GM18909 (cell line): ENCODE data around the gene PLEKHG3.

Experiments
- ATAC-seq: cut with Tn5 transposase; IDR thresholded peaks from one replicate; pipeline ENCODE4 v1.9.1; 2021; ENCODE audit warnings: mild to moderate bottlenecking; ENCODE audit not compliant: unreplicated experiment, poor library complexity

PLEKHG3 gene

DNA sequence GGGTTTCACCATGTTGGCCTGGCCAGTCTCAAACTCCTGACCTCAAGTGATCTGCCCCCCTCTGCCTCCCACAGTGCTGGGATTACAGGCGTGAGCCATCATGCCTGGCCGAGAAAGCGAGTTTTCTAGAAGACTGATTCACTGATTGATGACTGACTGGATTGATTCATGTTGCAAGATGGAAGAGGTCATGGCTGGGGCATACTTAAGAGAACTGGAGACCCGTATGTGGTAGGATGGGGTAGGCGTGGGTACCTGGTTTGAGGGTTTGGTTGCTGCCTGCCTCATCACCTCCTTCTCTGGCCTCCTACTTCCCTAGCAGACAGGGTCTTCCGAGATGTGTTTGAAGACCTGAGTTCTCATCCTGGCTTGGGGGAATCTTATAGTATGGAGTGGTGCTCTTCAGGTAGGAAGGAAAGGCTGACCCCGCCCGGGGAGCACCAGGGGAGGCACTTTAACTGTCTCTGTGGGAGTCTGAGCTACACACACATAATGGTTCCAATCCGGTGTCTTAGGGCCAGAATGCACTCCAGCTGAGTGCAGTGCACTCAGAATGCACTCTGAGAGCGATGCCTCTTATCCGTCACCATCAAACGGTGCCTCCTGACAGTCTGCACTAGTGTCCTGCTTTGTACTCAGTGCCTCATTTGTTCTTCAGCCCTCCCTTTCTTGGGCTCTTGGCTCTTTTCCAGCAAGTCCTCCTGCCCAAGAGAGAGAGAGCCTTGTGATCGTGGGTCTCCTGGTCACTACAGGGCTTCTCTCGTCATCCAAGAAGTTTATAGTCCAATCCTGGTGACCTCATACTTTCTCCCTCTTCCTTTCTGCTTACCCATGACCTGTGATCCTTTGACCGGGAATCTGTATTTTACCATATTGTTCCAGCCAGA, 19.7 kb downstream of the PLEKHG3 start:
- no peak for ATAC-seq

DNA sequence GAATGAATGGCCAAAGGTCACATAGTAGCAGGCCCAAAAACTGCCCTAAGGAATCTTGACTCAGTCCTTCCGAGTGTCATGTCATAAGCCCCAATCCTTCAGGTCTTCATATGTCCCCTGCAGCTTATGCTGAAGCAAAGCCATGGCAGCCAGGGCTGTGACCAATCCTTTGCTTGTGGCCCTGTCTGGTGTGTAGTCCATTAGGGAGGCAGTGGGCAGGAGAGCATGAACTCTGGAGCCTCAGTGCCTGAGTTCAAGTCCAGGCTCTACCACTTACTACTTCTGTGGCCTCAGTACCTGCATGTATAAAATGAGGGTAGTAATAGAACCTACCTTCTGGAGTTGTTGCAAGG, 20.3 kb downstream of the PLEKHG3 start:
- ATAC-seq, result no peak

DNA sequence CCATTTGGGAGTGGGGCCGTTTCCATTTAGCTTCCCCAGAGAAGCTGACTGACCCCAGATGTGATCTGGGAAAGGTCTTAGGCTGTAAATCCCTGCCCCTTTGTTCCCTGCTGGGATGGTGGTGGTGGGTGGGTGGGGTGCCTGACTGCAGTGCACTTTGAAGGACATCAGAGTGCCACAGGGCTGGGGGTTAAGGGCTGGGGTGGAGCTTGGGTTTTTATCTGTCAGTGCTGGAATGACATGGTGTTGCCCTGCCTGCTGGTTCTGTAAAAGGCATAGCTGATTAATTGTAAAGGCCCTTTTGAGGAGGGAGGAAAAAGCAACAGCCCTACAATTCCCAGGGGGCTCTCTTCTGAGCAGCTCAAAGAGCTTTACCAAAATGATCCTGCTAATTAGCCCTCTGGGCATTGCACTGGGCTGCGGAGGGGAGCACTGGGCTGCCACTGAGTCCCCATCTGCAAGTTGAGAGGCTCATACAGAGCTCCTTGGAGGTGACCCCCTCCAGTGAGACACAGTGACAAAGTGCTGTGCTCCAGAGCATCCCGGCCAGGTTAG, 21.1 kb downstream of the PLEKHG3 start:
- ATAC-seq, result no peak

DNA sequence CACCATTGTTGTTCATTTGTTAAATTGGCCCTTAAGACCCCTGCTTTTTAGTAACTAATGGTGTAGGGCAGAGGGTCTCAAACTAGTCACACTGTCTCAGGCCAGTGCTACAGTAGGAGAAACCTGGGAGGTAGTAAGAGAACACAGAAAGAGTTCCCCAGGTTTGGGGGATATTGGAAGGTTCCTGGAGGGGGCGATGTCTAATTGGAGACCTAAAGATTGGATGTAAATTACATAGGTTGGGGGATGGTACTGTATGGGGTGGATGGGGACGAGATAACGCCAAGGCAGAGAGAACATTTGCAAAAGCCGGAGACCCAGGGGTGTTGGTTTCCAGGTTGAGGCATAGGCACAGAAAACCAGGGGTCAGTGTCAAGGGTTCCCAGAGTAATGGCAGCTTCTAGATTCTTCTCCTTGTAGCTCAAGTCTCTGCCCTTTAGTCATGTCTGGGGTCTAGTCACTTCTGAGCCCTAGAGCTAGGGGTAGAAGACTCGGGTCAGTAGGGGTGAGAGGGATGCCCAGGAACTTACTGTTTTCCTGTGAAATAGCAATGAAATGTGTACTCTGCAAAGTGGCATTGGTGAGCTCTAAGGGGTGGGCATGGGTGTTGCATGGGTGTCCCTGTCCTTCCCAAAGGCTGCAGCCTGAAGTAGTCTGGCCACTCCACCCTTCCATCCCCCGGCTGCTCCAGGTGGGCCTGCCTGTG, 21.8 kb downstream of the PLEKHG3 start:
- ATAC-seq, result no peak

DNA sequence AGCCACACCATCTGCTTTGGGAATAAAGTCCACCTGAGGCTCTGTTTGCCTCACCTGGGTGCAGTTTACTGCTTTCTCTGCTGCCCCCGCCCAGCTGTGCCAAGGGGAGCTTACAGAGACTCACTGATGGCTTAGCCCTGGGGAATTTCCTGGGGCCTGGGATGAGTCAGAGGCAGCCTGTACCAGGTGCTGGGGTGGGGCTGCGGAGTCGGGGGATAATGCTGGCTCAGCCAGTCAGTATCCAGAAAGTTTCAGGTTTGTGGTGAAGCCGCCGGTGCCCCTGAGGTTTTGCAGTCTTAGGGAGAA, 22.3 kb downstream of the PLEKHG3 start:
- no peak for ATAC-seq

DNA sequence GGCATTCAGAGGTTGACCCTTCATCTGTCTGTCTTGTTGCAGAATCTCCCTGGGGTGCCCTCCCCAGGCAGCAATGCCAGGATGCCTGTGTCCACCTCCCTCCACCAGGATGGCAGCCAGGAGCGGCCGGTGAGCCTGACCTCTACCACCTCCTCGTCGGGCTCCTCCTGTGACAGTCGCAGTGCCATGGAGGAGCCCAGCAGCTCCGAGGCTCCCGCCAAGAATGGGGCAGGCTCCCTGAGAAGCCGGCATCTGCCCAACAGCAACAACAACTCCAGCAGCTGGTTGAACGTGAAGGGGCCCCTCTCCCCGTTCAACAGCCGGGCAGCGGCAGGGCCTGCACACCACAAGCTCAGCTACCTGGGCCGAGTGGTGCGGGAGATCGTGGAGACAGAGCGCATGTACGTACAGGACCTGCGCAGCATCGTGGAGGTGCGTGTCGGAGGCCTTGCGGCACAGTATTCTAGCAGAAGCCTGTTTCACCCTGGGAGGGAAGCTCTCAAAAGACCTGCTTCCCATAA, 23.4 kb downstream of the PLEKHG3 start:
- no peak for ATAC-seq

DNA sequence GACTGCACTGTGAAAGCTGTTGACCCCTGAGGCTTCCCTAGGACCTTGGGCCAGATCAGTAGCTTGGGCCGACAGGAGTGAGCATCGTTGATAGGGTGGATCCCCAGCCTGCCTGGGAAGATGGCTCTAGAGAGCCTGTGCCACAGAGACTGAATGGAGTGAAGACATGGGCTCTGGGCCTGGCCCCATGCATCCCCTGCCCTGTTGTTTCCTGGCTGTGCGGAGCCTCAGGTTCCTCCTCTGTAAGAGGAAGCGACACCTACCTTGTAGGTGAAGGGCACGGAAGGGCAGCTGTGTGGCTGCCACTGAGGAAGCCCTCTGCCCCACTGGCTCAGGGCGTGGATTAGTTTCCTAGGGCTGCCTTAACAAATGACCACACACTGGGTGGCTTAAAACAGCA, 23.9 kb downstream of the PLEKHG3 start:
- no peak for ATAC-seq

DNA sequence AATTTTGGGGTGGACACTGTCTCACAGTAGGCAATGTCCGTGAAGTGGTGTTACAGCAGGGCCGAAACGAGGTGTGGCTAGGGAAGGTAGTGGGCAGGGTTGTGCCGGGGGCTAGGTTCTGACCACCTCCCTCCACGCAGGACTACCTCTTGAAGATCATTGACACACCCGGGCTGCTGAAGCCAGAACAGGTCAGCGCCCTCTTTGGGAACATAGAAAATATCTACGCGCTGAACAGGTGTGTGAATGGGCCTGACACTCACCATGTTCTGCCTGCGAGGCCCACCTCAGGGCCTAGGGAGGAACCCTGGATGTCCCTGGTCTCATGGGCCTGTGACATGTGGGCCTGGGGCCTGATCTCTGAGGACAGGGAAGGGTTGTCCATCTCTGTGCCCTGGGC, 24.6 kb downstream of the PLEKHG3 start:
- ATAC-seq, result no peak

DNA sequence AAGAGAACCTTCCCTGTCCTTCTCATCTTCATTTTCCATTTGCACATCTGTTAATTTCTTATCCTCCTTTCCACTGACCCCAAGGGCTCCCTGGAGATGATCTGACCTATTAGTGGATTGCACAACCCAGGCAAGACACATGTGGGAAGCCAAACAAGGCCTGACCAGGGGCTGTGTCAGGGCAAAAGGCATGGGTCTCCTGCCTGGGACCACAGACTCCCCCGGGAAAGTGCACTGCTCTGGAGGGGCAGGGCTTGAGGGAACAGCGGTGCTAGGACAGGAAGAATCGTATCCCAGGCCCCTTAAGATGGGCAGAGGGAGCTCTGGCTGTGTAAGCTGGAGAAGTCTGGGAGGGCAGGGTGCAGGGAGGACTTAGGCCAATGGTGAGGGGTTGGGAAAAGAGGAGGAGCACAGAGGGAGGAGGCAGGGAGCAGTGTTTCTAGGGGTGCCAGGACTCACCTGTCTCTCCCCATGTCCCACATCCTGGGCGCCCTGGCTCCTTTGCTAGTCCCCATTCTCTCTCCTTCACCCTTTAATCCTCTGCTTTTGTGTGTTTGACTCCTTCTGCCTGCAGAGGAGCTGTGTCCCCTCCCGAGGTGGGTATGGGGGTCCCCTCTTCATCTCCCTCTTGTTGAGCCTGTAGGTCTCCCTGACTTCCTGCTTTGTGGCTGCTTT, 25.3 kb downstream of the PLEKHG3 start:
- ATAC-seq, result no peak

DNA sequence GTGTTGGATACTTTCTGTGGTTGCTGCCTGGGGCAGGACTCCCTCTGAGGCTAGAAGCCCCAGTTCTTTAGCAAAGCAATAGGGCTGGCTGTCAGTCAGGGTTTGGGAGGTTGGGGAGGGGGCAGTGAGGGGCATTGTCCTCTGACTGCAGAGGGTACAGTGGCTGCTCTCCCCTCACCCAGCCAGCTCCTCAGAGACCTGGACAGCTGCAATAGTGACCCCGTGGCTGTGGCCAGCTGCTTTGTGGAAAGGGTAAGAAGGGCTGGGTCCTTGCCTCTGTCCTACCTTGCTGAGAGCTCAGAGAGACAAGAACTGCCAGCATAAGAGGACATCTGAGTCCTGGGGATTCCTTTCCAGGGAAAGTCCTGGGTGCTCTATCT, 25.8 kb downstream of the PLEKHG3 start:
- no peak for ATAC-seq

DNA sequence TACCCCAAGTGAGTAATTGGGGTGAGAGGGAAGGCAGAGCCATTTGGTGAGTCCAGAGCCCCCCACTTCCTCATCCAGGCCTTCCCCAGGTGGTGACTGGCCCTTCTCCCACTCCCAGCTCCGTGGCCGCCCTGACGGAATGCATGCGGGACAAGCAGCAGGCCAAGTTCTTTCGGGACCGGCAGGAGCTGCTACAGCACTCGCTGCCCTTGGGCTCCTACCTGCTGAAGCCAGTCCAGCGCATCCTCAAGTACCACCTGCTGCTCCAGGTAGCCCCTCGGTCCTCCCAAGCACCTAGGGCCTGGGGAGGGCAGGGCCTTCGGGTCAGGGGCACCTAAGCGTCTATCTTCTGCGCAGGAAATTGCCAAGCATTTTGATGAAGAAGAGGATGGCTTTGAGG, 26.5 kb downstream of the PLEKHG3 start:
- no peak for ATAC-seq

DNA sequence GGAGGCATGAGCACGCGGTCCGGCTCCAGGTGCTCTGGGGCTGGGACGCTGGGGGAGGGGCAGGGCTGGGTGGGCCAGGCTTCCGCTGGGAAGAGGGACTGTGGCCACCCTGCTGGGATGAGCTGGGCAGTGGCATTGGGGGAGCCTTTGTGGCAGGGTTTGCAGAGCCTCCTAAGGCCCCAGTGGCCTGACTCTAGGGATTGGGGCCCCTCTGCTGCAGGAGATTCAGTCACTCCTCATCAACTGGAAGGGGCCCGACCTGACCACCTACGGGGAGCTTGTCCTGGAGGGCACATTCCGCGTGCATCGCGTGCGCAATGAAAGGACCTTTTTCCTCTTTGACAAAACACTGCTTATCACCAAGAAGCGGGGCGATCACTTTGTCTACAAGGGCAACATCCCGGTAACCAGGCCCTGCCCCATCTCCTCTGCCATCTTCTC, 26.9 kb downstream of the PLEKHG3 start:
- ATAC-seq, result no peak

DNA sequence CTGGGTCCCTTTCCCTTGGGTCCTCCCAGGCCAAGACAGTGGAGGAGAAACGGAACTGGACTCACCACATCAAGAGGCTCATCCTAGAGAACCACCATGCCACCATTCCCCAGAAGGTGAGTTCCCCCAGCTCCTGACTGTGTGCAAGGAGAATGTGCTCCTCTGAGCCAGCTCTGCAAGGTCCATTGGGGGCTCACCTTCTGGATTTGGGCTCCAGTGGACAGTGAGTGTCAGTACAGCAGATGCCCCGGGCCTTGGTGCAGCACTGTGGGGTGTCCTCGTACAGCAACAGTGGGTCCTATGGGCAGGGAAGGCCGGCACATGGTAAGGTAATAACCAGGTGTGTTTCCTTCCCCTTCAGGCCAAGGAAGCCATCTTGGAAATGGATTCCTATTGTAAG, 27.8 kb downstream of the PLEKHG3 start:
- ATAC-seq, result no peak

DNA sequence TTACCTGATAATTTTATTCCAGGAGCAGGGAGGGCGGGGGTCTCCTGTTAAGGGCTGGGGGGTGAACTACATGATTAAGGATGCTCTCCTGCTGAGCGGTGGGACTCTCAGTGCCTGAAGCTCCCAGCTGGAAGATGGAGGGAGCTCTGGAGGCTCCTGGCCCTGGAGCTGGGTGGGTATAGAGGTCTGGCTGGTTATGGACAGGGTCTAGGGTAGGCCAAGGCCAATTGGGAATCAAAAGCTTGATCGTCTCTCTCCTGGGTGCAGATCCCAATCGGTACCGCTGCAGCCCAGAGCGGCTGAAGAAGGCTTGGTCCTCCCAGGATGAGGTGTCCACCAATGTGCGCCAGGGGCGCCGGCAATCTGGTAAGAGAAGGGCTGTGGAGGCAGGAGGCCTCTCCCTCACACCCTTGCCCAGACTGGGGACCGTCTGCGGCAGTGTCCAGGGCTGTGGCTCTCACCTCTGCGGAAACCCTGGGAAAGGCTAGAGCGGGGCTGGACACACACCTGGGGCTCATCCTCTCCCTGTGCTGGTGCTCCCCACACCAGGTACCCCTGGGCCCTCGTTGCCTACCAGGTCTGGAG, 28.4 kb downstream of the PLEKHG3 start:
- no peak for ATAC-seq

DNA sequence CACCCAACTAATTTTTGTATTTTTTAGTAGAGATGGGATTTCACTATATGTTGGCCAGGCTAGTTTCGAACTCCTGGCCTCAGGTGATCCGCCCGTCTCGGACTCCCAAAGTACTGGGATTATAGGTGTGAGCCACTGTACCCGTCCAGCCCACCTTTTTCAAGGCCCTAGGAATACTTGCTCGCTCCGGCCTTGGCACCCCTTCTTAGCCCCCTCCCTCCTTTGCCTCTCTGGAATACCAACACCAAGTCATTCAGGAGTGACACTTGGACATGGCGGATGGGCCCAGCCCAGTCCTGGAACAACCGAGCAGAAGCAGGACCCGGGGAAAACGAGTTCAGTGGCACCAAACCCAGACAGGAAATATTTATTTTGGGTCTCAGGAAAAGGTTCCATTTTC, 29.1 kb downstream of the PLEKHG3 start:
- no peak for ATAC-seq

DNA sequence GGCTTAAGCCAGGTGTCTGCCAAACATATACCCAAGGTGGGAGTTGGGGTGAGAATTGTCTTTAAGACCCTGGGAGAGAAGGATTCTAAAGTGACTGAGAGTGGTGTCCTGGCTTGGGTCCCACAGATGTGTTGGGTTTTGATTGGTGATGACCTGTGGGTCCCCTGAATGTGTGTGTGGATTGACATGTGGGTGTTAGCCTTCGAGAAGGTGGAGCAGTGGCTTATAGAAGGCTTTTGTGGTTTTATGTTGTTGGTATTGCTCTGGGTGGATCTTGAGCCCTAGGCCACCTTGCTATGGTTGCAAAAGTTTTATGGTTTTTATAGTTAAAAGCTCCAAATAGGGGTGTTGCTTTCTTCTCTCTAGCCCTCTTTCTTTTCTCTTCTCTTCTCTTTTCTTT, 29.7 kb downstream of the PLEKHG3 start:
- ATAC-seq, result no peak

DNA sequence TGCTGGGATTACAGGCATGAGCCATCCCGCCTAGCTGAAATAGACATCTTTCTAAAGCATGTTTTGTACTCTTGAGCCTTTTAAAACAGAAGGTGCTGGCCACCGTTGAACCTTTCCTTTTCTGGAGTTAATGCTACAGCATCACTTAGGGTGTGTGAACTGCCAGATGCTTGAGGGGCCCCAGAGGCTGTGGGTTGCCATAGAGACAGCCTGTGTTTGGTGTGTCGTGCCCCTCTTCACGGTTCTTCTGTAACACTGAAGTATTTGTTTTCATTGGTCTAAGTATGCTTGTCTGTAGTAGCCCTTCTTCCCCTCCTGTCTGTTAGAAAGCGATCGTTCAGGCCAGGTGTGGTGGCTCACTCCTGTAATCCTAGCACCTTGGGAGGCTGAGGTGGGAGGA, 30.8 kb downstream of the PLEKHG3 start:
- no peak for ATAC-seq

DNA sequence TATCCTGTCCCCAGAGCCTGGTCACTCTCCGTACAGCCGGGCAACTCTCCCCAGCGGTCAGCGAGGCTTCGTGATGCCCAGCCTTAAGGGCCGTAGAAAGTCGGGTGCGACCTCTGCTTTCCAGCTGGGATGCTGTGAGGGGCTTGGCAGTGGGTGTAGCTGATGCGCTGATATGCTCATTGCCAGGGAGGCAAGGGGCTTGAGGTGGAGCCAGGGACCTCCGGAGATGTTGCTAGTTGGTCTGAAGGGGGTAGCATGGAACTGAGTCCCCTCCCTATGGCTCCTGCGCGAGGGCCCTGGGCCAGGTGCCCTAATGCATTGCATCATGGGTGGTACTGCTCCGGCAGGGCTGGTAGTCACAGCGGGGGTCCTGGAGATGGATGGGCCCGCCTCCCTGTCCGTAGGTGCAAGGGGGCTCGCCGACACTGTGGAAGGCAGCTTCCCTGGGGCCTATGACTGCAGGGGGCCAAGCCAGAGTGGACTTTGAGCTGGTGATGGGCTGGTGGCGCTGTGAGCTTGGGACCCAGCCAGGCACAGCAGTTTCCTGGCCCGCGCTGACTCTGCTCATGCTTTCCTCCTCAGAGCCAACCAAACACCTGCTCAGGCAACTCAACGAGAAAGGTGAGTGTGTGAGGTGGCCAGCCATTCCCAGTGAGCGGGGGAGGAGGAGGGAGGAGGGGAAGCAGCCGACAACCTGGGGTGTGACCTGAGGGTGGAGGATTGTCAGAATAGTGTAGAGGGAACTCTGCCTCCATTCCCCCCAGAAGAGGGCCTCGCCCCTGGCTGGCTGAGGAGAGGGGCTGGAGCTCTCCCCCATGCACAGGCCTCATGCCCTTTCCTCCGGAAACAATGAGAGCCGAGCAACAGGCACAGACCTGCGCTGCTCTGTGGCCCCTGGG, 32.3 kb downstream of the PLEKHG3 start:
- no peak for ATAC-seq

DNA sequence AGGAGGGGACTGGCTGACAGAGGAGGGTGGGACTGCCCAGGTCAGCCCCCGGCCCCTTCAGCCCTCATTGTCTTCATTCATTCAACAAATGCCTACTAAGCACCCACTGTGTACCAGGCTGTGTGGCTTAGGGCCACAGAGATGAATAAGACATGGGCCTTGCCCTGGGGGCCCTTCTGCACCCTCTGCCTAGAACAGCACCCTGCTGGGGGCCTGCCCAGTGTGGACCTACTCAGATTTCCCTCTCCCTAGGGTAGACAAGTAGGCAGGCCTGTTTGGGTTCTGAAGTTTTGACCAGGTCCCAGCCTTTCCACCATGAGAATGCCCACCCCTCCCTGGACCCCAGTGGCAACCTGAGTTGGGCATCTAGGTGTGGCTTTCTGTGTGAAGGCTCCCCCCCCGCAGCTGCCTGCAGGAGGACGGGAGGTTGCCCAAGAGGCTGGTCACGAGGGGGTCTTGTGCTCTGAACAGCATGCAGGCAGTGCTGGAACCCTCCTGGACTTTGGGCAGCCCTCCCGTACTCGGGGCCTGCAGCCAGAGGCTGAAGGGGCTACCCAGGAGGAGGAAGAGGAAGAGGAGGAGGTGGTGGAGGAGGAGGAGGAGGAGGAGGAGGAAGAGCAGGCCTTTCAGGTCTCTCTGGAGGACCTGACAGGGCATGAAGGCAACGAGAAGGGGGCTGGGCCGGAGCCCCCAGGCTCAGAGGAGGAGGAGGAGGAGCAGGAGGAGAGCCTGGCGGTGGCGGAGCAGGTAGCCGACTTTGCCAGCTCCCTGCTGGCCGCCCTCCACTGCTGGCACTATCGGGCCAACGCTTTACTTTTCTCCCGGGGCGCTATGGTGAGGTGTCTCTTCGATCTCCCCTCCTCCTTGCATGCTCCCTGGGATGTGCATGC, 33.4 kb downstream of the PLEKHG3 start:
- no peak for ATAC-seq
